Smooth muscle cell of the brain vasculature (primary cell): ENCODE data around the gene NETO1.

Source experiments
- DNase-seq: peaks from one replicate; pipeline ENCODE4 v3.0.0-alpha.2; 2012; ENCODE audit warnings: low read depth, low spot score

Gene NETO1

GRCh38 chr18:72867746-72868584 is at the start of gene NETO1:
Gene NETO1, minus strand, starts transcription at chr18:72867987. Its CDS starts 696 bp downstream, at chr18:72867291.
- DNase-seq = no peak

- no peak for DNase-seq
Measured at GRCh38 chr18:72910045-72910444, 42.3 kb upstream of the NETO1 start.

GRCh38 chr18:72908181-72908580 is 40.4 kb upstream of the NETO1 start:
- DNase-seq = peak; percentile 32

- no peak for DNase-seq
Measured at GRCh38 chr18:72903033-72903432, 35.2 kb upstream of the NETO1 start.

GRCh38 chr18:72899338-72899737 is 31.6 kb upstream of the NETO1 start:
- DNase-seq = no peak

- no peak for DNase-seq
Measured at GRCh38 chr18:72898870-72899269, 31.1 kb upstream of the NETO1 start.

- DNase-seq = no peak
Measured at GRCh38 chr18:72895548-72895947, 27.8 kb upstream of the NETO1 start.

- no peak for DNase-seq
Measured at GRCh38 chr18:72878561-72878960, 10.8 kb upstream of the NETO1 start.

- DNase-seq = no peak
Measured at GRCh38 chr18:72878143-72878542, 10.4 kb upstream of the NETO1 start.

- peak; percentile 6 for DNase-seq
Measured at GRCh38 chr18:72871091-72871490, 3.3 kb upstream of the NETO1 start.

GRCh38 chr18:72869226-72870185 is 1.7 kb upstream of the NETO1 start:
- DNase-seq = no peak

- no peak for DNase-seq
Measured at GRCh38 chr18:72868585-72869225, 918 bp upstream of the NETO1 start.

GRCh38 chr18:72866901-72867745 is 664 bp downstream of the NETO1 start:
- no peak for DNase-seq

GRCh38 chr18:72866442-72866900 is 1.3 kb downstream of the NETO1 start:
- DNase-seq = no peak

GRCh38 chr18:72863754-72864153 is 4.0 kb downstream of the NETO1 start:
- no peak for DNase-seq

- no peak for DNase-seq
Measured at GRCh38 chr18:72859088-72859487, 8.7 kb downstream of the NETO1 start.

GRCh38 chr18:72849671-72850070 is 18.1 kb downstream of the NETO1 start:
- DNase-seq = no peak

- DNase-seq = no peak
Measured at GRCh38 chr18:72848503-72849237, 19.1 kb downstream of the NETO1 start.

GRCh38 chr18:72847771-72848170 is 20.0 kb downstream of the NETO1 start:
- no peak for DNase-seq
